Left ventricle myocardium superior (tissue), 1 donor: ENCODE results near the gene ISCU. TPM values are rescaled to one million over a fixed set of nuclear protein-coding genes. Genes with fewer than 3 reads are reported as not detected.
"Not testable (repeated sequence)": the region's sequence is repeated elsewhere in the genome, so short reads cannot be mapped to it uniquely, and the experiment has no call there.

Experiments used
- ATAC-seq: fragments of 200-7000 bp; cut with Tn5 transposase; one replicate; pipeline ENCODE4 v1.9.1; 2020; ENCODE audit warnings: mild to moderate bottlenecking, moderate library complexity
- DNase-seq: peaks from one replicate; pipeline ENCODE4 v3.0.0-alpha.2; 2020
- intact Hi-C: fragments of 100-400 bp; cut with micrococcal nuclease; formaldehyde crosslinking; loops from one replicate; pipeline ENCODE4 v1.11.0; 2022
- total RNA-seq: library from RNA; stranded (reverse); fragmentation: NEBNext Ultra II Directional; extraction: Animal tissue kit (Norgen Biotek cat#: 25700); gene quantifications from one replicate; pipeline ENCODE4 v1.2.1, GENCODE V29; 2021
- donor health status: DM: no; HTN: yes; CAD: no; lungs with severe emphysema.

Gene ISCU
- total RNA-seq, 1 donor from 2014 or later = 468 TPM

DNA sequence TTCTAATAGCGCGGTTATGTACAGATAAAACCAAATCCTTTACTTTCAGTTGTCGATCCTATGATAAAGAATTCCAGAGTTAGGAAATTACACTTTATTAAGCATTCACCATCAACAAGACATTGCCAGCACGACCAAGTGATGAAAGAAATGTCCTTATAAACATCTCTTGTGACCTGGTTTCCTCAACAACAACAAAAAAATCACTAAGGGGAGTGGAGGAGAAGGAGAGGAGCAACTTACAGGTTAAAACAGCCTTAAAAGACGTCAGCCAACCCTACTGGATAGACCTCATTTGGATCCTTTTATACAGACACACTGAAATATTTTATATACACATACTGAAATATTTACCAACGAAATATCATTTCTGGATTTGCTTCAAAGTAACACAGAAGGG lies 24.2 kb upstream of the ISCU start:
- intact Hi-C loops = no loop called here
- DNase-seq (no peak), ATAC-seq (no peak)

DNA sequence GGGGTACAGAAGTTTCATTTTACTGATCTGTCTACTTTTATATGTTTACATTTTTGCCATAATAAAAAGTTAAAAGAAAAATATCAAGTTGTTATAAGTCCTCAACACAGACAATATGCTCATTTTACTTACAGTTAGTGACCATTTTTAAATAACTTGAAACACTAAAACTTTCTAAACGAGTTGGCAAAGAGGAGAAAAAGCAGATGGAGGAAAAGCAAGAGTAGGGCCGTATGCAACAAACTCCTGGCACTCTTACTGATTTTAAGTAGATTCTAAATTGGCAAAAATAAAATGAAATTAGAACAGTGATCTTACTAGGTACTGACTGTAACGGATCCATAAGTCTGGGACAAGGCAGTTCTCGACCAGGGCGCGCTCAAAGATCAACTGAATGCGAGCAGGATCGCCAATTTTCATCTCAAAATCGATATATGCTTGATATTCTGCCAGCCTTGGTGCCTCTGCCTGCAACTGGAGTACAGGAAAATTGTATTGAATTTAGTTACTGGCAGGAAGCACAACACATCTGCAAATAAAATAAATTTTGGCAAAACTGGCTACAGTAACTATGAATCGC lies 23.7 kb upstream of the ISCU start:
- DNase-seq (no peak), ATAC-seq (no peak)
- intact Hi-C loops = no loop called here

DNA sequence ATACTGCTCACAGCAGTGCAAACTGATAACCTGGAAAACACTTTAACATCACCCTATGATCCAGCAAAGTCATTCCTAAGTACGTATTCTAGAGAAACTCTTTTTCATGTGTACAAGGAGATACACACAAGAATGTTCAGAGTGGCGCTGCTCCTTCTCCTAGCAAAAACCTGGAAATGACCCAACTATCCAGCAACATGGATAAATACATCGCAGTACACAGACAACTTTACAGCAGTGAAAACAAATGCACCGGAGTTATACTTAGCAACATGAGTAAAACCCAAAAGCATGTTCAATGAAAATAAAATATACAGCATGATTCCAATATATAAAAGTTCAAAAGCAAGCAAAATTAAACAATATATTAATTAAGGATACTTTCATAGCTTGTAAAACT lies 20.1 kb upstream of the ISCU start:
- intact Hi-C loops = no loop called here
- ATAC-seq (peak; percentile 66), DNase-seq (no peak)

DNA sequence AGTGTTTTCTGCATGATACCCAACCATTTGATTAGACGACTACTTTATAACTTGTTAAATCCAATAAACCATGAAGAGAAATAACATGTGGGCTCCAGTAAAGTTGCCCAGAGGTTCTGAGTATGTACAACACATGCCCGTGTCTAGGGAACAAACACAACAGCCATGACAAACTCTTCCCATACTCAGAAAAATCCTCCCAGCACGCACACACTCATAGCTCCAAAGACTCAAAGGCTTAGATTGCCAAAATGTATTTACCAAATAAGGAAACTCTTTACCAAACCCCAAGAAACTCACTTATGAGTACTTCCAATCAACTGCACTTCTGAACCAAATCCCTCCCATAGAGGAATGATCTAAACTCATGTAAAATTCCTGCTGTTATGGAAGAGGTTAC lies 18.7 kb upstream of the ISCU start:
- ATAC-seq = no peak
- intact Hi-C loops = no loop called here
- no peak for DNase-seq

DNA sequence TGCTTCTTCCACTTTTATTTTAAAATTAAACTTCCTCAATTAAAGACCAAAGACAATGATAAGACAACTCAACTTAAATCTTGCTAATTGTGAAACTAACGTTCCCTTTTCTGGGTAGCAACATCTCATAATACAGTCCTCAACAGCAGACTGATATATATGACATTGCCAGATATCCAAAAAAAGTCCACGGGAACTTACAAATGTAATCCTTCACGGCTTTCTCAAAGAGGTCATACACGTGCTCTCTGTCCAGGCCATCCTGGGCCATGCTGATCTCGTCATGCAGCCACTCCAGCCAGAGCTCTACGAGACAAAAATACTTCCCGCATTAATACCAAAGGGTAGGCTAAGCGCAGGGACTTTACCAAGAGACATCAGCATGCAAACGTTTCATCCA lies 14.7 kb upstream of the ISCU start:
- intact Hi-C loops = no loop called here
- ATAC-seq = peak; percentile 85
- DNase-seq = peak; percentile 36

DNA sequence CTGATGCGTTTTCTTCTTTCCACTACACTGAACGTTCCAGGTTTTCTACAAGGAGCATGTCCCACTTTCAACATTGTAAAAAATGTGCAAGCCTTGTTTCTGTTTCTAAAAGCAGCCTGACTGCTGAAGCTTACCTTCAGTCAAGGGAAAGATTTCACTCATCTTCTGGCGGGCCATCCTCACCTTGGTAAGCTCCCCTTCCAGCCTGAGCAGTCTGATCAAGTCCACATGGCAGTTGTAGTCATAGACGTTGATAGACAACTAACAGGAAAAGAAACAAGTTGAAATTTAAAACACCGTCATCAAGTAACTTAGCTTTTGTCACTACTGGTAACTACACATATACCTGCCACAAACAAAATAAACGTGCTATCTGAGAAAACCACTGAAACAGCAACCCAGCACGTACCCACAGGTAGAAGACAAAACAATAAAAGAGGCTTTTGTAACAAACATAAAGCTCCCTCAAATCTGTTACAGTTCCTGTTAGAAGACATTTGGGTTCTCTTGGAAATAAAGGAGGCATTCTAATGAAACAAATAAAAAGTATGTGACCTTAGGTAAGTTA lies 13.4 kb upstream of the ISCU start:
- ATAC-seq = no peak
- no peak for DNase-seq
- intact Hi-C loops = no loop called here

DNA sequence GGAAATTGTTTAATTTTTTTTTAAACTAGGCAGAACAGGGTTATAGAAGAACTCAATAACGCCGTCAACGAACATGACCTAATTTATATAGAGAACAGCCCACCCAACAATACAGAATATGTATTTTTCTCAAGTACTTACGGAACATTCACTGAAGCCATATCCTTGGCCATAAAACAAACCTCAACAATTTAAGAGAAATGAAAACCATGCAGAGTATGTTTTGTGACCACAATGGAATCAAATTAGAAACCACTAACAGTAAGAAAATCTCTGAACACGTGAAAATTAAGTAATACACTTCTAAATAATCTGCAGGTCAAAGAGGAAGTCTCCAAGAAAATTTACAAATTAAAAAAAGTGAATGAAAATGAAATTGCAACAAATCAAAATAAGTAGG lies 10.9 kb upstream of the ISCU start:
- ATAC-seq = no peak
- intact Hi-C loops = no loop called here
- DNase-seq = no peak

DNA sequence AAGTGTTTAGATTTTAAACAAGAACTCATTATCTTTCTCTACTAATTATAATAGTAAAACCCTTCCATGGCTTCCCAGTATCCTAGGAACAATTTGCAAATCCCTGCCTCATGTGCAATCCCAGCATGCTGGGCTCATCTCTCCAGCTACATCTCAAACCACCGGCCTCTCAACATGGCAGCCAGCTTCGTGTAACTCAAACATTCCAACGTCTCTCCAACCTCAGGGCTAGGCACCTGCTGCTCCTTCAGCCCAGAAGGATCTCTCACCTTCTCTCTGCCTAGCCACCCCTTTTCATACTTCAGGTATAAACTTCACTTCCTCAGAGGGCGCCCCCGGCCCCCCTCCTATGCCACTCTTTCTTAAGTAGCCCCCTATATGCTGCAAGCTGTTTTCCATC lies 8.6 kb upstream of the ISCU start:
- DNase-seq = no peak
- intact Hi-C loops = no loop called here
- ATAC-seq = no peak

DNA sequence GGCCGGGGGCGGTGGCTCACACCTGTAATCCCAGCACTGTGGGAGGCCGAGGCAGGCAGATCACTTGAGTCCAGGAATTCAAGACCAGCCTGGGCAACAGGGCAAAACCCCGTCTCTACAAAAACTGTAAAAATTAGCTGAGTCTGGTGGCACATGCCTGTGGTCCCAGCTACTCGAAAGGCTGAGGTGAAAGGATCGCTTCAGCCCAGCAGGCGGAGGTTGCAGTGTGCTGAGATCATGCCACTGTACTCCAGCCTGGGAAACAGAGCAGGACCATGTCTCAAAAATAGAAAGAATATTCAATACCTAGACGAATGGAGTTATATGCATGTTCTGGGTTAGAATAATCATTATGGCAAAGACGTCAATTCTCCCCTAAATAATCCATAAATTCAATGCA lies 7.0 kb upstream of the ISCU start:
- DNase-seq, ATAC-seq, intact Hi-C loops: not testable (repeated sequence)

DNA sequence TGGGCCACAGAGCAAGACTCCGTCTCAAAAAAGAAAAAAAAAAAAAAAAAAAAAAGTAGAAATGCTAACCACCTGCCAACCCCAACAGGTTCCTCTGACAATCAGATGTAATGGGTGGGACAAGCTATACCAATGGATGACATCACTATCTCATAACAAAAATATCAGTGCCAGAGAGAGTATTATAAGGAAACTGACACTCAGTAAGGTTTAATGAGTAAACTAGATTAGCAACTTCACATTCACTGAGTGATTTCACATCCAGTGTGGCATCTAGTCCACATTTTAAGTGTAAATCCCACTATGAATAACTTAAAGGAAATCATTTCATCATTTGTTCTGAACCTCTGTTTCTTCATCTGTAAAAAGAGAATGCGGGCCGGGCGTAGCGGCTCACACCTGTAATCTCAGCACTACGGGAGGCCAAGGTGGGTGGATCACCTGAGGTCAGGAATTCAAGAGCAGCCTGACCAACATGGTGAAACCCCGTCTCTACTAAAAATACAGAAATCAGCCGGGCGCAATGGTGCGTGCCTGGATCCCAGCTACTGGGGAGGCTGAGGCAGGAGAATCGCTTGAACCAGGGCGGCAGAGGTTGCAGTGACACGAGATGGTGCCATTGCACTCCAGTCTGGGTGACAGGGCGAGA lies 3.3 kb upstream of the ISCU start:
- intact Hi-C loops = no loop called here
- no peak for ATAC-seq
- no peak for DNase-seq

DNA sequence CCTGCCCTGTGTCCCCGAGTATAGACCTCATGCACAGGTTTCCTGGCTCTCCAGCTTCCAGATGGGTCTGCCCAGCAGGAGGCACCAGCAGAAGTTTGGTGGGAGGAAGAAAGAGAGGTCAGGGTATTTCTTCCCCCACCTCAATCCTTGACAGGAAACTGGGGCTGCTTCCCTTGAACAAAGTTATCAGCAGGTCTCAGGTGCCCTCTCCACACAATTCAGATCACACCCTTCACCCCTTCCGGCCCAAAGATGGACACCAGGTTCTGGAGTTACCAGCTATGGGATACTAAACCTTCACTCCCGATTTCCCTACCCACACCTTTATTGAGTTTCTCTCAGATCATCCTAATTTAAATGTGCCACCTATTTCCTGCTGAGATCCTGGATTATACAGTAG lies 2.6 kb upstream of the ISCU start:
- intact Hi-C loops = loop anchor here (5.0 to 10.0 kb wide), 2 partner anchors 58 to 395 kb away; no protein-coding TSS in a partner anchor
- DNase-seq = no peak
- ATAC-seq = no peak

DNA sequence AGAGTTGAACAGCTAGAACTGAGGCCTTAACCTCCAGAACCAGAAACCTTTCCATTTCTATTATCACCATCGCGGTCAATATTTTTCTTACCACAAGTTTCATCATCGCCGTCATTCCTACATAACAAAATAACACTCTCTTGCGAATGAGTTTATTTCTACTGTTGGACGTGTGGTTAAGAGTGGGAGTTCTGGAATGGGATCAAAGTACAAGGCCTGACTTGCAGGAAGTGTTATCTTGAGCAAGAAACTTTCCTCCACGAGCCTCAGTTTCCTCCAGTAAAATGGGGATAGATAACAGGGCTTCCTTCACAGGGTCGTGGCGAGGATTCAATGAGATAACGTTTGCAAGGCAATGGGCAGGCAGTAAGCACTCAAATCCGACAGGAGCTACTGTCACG lies 2.1 kb upstream of the ISCU start:
- DNase-seq (no peak), ATAC-seq (no peak)
- intact Hi-C loops = loop anchor here (5.0 to 10.0 kb wide), 2 partner anchors 57 to 394 kb away; no protein-coding TSS in a partner anchor

DNA sequence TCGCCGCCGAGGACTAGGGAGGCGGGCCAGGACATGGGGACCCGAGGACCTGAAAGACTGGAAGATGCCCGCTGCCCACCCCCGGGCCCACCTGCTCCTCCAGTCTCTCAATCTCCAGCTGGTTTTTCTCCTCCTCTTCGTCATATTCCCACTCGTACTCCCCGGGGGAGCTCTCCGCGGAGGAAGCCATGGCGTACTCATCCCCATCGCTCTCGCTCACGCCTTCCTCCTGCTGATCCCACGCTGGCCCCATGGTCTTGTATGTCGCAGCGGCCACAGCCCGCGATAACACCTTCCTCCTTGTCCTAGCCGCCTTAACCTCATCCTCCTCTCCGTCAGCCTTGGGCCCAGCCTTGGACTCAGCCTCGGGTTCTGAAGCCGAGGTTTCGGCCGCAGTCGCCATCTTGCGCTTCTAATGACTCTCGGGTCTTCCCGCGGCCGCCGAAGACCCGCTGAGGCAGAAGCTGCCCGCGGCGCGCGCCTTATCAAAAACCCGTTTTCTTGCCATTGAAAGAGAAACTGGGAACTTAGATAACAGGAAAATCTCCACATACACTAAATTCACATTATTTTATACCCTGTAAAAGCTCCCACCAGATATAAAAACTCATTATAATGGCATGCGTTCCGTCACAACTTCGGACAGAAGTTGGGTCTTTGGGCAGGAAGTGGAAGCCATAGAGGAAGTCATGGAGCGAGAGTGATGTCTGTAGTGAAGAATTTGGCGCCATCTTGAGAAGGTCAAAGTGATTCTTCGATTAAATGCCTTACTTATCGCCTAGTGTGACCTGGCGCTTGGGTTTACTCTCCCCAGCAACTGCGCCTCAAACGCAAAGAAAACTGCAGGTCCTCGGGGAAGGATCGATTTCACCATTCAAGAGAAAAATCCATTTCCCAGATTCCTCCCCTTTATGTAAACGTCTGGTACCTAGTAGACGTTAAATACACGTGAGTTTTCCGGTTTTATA lies 1.4 kb upstream of the ISCU start, which contains the start of gene SART3:
Gene SART3 (minus strand): TSS at position 422 of the 968 bp plus-strand sequence. CDS start 19 bp downstream, at position 403.
- ATAC-seq = peak; percentile 67
- DNase-seq = peak; percentile 90
- intact Hi-C loops = loop anchor here (5.0 to 10.0 kb wide), 2 partner anchors 56 to 394 kb away; no protein-coding TSS in a partner anchor

DNA sequence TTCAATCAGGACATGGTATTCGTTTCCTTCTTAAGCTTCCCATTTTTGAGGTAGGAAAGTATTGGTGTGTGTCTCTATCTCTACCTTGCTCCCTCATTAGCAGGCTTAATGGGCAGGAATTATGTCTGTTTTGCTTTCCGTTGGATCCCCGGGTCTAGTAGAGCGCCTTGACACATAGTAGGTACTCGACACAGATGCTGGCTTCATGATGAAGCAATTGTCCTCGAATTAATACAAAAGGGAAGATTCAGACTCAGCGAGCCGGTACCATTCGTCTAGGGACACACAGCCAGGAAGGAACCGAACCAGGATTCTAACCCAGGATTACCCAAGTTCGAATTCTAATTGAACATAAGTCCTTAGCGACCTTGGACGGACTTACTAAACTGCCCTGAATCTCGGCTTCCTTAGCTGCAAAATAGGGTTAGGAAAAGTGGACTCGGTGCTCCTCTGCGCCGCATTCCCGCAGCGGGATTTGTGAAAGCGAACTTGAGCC lies 496 bp upstream of the ISCU start:
- intact Hi-C loops = loop anchor here (5.0 to 10.0 kb wide), 2 partner anchors 55 to 393 kb away; no protein-coding TSS in a partner anchor
- DNase-seq = no peak
- ATAC-seq = no peak

DNA sequence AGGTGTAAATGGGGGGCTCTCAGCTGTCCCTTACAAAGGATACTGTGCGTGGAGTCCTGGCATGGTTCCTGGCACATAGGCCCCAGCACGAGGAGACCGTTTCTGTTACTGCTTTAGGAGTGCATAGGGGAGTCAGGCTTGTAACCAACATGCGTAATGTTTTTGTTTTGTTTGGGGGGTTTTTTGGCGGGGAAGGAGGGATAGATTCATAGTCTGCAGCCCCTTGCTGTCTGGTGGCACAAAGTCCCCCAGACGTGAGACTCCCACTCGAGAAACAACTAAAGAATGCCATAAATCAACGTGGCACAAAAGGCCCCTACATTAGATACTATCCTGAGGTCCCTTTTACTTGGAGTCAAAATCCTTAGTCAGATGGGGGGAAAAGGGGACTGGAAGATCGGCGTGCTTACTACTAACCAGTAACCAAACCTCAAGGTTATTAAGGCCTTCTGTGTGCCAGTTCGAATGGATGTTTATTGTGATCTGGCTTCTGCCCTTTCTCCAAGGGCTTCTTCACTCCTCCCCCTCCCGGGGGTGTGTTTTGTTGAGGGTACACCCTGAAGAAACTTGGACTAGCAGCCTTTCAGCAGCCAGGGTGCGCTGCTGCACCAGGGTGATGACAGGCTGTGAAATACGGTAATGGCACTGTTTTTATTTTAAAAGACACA lies 874 bp downstream of the ISCU start:
- ATAC-seq (peak; percentile 59), DNase-seq (peak; percentile 87)
- intact Hi-C loops = loop anchor here (5.0 to 10.0 kb wide), 2 partner anchors 54 to 392 kb away; no protein-coding TSS in a partner anchor

DNA sequence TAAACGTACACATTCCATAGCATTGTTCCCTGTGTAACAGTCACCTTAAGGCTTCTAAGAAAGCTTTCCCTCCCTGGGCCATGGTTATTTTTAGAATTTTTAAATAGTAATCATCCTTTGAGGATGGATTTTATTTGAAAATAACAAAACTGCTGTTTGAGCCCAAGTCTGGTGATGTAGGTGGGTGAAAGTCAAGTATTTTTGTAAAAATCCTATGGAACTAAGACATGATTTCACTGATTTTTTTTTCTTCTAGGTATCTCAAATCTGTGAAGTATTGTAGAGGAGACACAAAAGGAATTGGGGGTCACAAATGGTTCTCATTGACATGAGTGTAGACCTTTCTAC lies 1.4 kb downstream of the ISCU start:
- intact Hi-C loops = loop anchor here (5.0 to 10.0 kb wide), 2 partner anchors 54 to 391 kb away; no protein-coding TSS in a partner anchor
- no peak for ATAC-seq
- no peak for DNase-seq

DNA sequence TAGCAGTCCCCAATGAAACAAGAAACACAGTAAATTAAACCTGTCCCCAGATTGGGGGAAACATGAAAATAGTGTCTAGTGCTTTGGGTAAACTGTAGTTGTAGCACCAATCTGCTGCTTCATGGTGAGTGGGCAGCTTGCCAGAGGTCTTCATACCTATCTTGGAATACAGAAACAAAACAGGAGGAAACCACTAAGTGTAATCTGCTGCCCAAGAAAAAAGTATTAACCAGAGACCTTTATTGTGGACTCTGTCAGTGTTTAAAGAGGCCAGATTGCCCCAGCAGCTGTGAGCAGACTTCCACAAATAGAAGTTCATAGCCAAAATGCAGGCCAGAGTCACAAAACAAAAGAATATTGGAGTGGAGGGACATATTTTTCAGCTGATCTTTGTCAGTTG lies 2.3 kb downstream of the ISCU start:
- DNase-seq (peak; percentile 38), ATAC-seq (no peak)
- intact Hi-C loops = loop anchor here (5.0 to 10.0 kb wide), 2 partner anchors 53 to 390 kb away; no protein-coding TSS in a partner anchor

DNA sequence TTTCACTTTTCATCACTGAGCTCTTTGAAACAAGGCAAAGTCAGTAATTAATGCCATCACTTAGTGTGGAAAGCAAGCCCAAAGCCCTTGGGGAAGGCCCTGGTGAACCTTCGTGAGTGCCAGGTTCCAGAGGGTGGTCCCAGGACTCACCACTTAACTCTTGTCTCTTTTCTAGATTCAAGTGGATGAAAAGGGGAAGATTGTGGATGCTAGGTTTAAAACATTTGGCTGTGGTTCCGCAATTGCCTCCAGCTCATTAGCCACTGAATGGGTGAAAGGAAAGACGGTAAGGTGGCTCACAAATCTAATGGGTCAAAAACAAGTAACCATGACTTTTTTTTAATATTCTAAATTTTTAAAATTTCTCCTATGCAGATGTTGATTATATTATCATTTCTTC lies 2.8 kb downstream of the ISCU start:
- ATAC-seq (no peak), DNase-seq (no peak)
- intact Hi-C loops = loop anchor here (10.0 kb wide), 1 partner anchor 390 kb away; no protein-coding TSS in a partner anchor
